Stimulated activated CD8-positive, alpha-beta memory T cell treated with anti-CD3 and anti-CD28 coated beads, Interleukin-12 subunit alpha, Interleukin-12 subunit beta, amount 100 ng/mL, for 1 hour (primary cell): ENCODE measurements around the gene ZNF318.

Experiments used
- DNase-seq: peaks from one replicate; pipeline ENCODE4 v3.0.0-alpha.2; 2020; ENCODE audit warnings: low read depth

Gene ZNF318

GRCh38 chr6:43299338-43300293, 69.8 kb downstream of the ZNF318 start:
- no peak for DNase-seq

- DNase-seq, result no peak
Measured at GRCh38 chr6:43298565-43299337, 70.7 kb downstream of the ZNF318 start.

- DNase-seq, result no peak
Measured at GRCh38 chr6:43297644-43298564, 71.5 kb downstream of the ZNF318 start, which contains the start of gene SLC22A7. TSS of gene SLC22A7 (plus strand) at chr6:43298260. CDS start at chr6:43298359, 99 bp downstream.

GRCh38 chr6:43296780-43297497, 72.5 kb downstream of the ZNF318 start:
- no peak for DNase-seq

- DNase-seq, result no peak
Measured at GRCh38 chr6:43295456-43295855, 74.0 kb downstream of the ZNF318 start.

GRCh38 chr6:43294536-43294935, 74.9 kb downstream of the ZNF318 start:
- DNase-seq, result no peak

GRCh38 chr6:43293698-43294097, 75.7 kb downstream of the ZNF318 start:
- DNase-seq, result no peak

GRCh38 chr6:43292763-43293318, 76.6 kb downstream of the ZNF318 start:
- DNase-seq, result no peak

GRCh38 chr6:43292341-43292740, 77.1 kb downstream of the ZNF318 start:
- DNase-seq, result no peak

GRCh38 chr6:43291708-43292107, 77.7 kb downstream of the ZNF318 start:
- DNase-seq, result no peak

GRCh38 chr6:43290905-43291355, 78.5 kb downstream of the ZNF318 start:
- no peak for DNase-seq

GRCh38 chr6:43290339-43290904, 79.0 kb downstream of the ZNF318 start:
- DNase-seq, result no peak

GRCh38 chr6:43287717-43288679, 81.4 kb downstream of the ZNF318 start:
- no peak for DNase-seq

- no peak for DNase-seq
Measured at GRCh38 chr6:43286980-43287716, 82.3 kb downstream of the ZNF318 start.

- no peak for DNase-seq
Measured at GRCh38 chr6:43286456-43286979, 82.9 kb downstream of the ZNF318 start.
